Muscle layer of duodenum (tissue), 2 donors: ENCODE data around the gene RPUSD2.
A peak's percentile ranks its signal among the peaks of the same experiment; 100 is the strongest.

Experiments used
- H3K27ac ChIP-seq: one replicate; pipeline ENCODE4 v1.7.0; 2013; ENCODE audit warnings: mild to moderate bottlenecking, low read length
- H3K27me3 ChIP-seq: one replicate; pipeline ENCODE4 v1.7.0; 2013; ENCODE audit warnings: low read depth, mild to moderate bottlenecking, control low read depth, low read length
- H3K36me3 ChIP-seq, 2 donors: one replicate each; pipeline ENCODE4 v1.7.0; 2013; ENCODE audit warnings: low read length in 2 of 2, control low read depth in 1 of 2, mild to moderate bottlenecking in 1 of 2; ENCODE audit not compliant: insufficient read depth in 2 of 2, control insufficient read depth in 1 of 2
- H3K4me1 ChIP-seq, 2 donors: one replicate each; pipeline ENCODE4 v1.7.0; 2013; ENCODE audit warnings: low read length in 2 of 2, mild to moderate bottlenecking in 2 of 2, control low read depth in 1 of 2, moderate library complexity in 1 of 2; ENCODE audit not compliant: insufficient read depth in 2 of 2, control insufficient read depth in 1 of 2
- H3K4me3 ChIP-seq, 2 donors: one replicate each; pipeline ENCODE4 v1.7.0; 2013; ENCODE audit warnings: low read length in 2 of 2, low read depth in 1 of 2, mild to moderate bottlenecking in 1 of 2
- H3K9me3 ChIP-seq, 2 donors: one replicate each; pipeline ENCODE4 v1.7.0; 2013; ENCODE audit warnings: low read length in 2 of 2, control low read depth in 1 of 2, mild to moderate bottlenecking in 1 of 2; ENCODE audit not compliant: control insufficient read depth in 1 of 2
- donor health status: healthy.

RPUSD2 gene

DNA sequence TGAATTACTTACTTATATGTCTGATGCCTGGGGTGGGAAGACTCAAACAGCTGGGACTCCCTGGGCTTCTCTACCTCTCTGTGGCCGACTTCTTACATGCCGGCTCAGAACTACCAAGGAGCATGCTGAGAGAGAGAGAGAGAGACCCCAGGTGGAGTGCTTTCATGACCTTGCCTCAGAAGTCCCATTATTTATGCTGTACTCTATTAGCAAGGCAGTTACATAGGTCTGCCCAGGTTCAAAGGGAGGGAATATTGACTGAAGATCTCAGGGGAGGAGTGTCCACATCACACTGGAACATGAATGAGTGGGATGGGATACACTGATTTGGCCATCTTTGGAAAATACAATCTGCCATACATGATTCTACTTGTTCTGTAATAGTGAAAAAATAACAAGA lies 20.5 kb upstream of the RPUSD2 start:
- Histone ChIP-seq H3K27me3 (no peaks in the 10 kb centered on the region), H3K4me1 (peaks cover 0 to 6% of the 10 kb centered on the region in 2 donors), H3K27ac (no peak overlapping the region), H3K9me3 (no peaks in the 10 kb centered on the region), H3K4me3 (no peak overlapping the region), H3K36me3 (peaks cover 3 to 16% of the 10 kb centered on the region in 2 donors)

DNA sequence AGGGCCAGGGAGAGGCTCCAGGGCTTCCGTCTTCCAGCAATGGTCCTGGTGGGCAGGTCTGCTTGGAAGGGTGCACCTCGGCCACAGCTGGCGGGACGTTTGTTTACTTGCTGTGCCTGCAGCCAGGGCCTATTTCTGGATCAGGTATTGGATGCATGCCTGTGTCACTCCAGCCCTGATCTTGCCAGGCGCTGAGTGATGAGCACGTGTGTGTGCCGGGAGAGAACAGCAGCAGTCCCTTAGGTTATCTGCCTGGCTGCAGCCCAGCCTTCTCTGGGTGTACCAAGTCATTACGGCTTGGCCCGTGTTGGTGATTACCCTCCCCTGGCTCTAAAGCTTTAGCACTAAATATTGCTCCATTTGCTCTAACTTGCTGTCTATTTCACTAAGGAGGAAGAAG lies 19.2 kb upstream of the RPUSD2 start:
- Histone ChIP-seq H3K36me3 (peaks cover 4 to 22% of the 10 kb centered on the region in 2 donors), H3K9me3 (no peaks in the 10 kb centered on the region), H3K27me3 (no peaks in the 10 kb centered on the region), H3K27ac (no peak overlapping the region), H3K4me3 (no peak overlapping the region), H3K4me1 (peaks cover 0 to 6% of the 10 kb centered on the region in 2 donors)

GRCh38 chr15:40550341-40551037 lies 18.6 kb upstream of the RPUSD2 start:
- peaks cover 0 to 6% of the 10 kb centered on the region in 2 donors for H3K4me1 ChIP-seq

GRCh38 chr15:40554161-40554525 lies 15.0 kb upstream of the RPUSD2 start:
- Histone ChIP-seq H3K4me1 (peaks cover 0 to 6% of the 10 kb centered on the region in 2 donors), H3K27ac (no peak overlapping the region), H3K9me3 (no peaks in the 10 kb centered on the region), H3K36me3 (peaks cover 20 to 21% of the 10 kb centered on the region in 2 donors), H3K4me3 (no peak overlapping the region), H3K27me3 (no peaks in the 10 kb centered on the region)

More at GRCh38 chr15:40550341-40551037, 18.6 kb upstream of the RPUSD2 start:
- Histone ChIP-seq H3K9me3 (no peaks in the 10 kb centered on the region), H3K4me3 (no peak overlapping the region), H3K36me3 (peaks cover 10 to 22% of the 10 kb centered on the region in 2 donors), H3K27me3 (no peaks in the 10 kb centered on the region), H3K27ac (no peak overlapping the region)

DNA sequence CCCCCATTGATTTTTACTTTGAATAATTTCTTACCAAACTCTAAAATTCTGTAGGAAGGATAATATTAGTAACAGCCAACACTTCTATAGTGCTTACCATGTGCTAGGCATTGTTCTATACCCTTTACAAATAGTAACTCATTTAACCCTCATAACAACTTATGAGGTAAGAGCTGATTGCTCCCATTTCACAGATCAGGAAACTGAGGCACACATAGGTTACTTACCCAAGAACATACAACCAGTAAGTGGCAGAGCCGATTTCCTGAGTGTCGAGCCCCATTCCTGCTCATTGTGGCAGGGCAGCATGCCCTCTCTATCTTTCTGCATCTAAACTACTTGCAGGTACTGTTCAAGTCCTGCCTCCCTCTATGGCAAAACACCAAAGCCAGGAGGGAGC lies 13.2 kb upstream of the RPUSD2 start:
- no peaks in the 10 kb centered on the region for H3K4me1 ChIP-seq
- H3K27ac ChIP-seq: no peak overlapping the region
- H3K9me3 ChIP-seq: no peaks in the 10 kb centered on the region
- H3K4me3 ChIP-seq: no peak overlapping the region
- H3K27me3 ChIP-seq: no peaks in the 10 kb centered on the region
- peaks cover 20 to 21% of the 10 kb centered on the region in 2 donors for H3K36me3 ChIP-seq

DNA sequence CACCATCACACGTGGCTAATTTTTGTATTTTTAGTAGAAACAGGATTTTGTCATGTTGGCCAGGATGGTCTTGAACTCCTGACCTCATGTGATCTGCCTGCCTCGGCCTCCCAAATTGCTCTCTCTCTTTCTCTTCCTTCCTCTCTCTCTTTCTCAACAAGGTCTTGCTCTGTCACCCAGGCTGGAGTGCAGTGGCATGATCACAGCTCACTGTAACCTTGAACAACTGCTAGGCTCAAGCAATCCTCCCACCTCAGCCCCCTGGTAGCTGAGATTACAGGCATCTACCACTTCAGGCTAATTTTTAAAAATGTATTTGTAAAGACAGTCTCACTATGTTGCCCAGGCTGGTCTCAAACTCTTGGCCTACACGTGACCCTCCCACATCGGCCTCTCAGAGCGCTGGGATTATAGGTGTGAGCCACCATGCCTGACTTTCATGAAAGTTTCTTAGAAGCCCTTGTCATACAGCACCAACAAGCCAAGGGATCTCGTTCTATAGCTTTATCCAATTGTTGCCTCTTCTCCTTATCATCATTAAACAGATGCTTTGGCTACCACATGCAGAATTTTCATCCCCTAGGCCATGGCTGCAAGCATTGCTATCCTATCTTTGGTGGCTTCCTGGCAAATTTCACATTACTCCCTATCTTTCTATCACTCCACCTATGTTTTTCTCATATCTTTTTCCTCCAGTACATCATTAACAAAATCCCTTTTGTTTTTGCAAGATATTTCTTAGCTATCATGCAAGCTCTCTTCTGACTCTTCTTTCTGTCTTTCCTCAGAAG lies 10.0 kb upstream of the RPUSD2 start:
- Histone ChIP-seq H3K4me3 (no peak overlapping the region), H3K4me1 (peaks cover 0 to 9% of the 10 kb centered on the region in 2 donors), H3K27me3 (no peaks in the 10 kb centered on the region)

DNA sequence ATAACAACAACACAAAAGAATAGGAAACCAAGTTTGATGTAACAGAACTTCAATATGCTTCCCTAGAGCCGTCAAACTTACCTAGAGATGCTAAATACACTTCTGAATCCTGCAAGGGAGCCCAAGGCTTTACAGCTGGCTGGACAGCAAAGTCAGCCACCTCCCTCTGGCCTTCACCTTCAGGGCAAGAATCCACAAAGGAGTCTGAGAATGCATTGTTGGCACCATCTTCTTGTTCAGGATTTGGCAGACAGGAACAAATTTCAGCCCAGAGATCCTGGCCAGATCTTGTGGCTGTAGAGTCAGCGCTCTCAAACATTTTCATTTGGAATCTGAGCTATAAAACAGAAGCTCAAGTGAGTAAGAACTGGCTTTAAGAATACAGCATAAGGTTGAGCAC lies 6.4 kb upstream of the RPUSD2 start:
- Histone ChIP-seq H3K27ac (no peak overlapping the region), H3K4me3 (no peak overlapping the region)

More for the DNA sequence above, 10.0 kb upstream of the RPUSD2 start:
- Histone ChIP-seq H3K9me3 (no peaks in the 10 kb centered on the region), H3K36me3 (peaks cover 10 to 20% of the 10 kb centered on the region in 2 donors), H3K27ac (no peak overlapping the region)

DNA sequence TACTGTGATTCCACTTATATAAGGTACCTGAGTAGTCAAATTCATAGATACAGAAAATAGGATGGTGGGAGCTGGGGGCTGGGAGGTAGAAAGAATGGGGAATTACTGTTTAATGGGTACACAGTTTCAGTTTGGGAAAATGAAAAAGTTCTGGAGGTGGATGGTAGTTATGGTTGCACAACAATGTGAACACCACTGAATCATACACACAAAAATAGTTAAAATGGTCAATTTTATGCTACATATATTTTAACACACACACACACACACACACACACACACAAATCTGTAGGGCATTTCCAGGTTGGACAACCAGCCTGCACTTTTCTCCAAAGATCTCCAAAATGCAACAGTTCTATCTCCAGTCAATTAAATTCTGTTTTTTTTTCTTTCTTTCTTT lies 5.7 kb upstream of the RPUSD2 start:
- Histone ChIP-seq H3K4me3 (no peak overlapping the region), H3K4me1 (peaks cover 0 to 11% of the 10 kb centered on the region in 2 donors), H3K9me3 (no peaks in the 10 kb centered on the region), H3K36me3 (peaks cover 0 to 7% of the 10 kb centered on the region in 2 donors), H3K27me3 (no peaks in the 10 kb centered on the region), H3K27ac (no peak overlapping the region)

More for the DNA sequence above, 6.4 kb upstream of the RPUSD2 start:
- peaks cover 0 to 11% of the 10 kb centered on the region in 2 donors for H3K4me1 ChIP-seq
- H3K27me3 ChIP-seq: no peaks in the 10 kb centered on the region
- H3K9me3 ChIP-seq: no peaks in the 10 kb centered on the region
- H3K36me3 ChIP-seq: peaks cover 0 to 7% of the 10 kb centered on the region in 2 donors

- H3K27me3 ChIP-seq: no peaks in the 10 kb centered on the region
- peak within 1 kb of the TSS; percentile 93 for H3K27ac ChIP-seq
- H3K4me3 ChIP-seq: peak within 1 kb of the TSS; percentile 73 to 80
- H3K4me1 ChIP-seq: peaks cover 2 to 16% of the 10 kb centered on the region in 2 donors
- no peaks in the 10 kb centered on the region for H3K9me3 ChIP-seq
- peaks cover 0 to 7% of the 10 kb centered on the region in 2 donors for H3K36me3 ChIP-seq
These were observed 4.3 kb upstream of the RPUSD2 start, which contains the start of gene CCDC32 for GRCh38 chr15:40564591-40565332. CCDC32 (minus strand) TSS chr15:40565042; CDS start chr15:40563015, 2,027 bp downstream.

DNA sequence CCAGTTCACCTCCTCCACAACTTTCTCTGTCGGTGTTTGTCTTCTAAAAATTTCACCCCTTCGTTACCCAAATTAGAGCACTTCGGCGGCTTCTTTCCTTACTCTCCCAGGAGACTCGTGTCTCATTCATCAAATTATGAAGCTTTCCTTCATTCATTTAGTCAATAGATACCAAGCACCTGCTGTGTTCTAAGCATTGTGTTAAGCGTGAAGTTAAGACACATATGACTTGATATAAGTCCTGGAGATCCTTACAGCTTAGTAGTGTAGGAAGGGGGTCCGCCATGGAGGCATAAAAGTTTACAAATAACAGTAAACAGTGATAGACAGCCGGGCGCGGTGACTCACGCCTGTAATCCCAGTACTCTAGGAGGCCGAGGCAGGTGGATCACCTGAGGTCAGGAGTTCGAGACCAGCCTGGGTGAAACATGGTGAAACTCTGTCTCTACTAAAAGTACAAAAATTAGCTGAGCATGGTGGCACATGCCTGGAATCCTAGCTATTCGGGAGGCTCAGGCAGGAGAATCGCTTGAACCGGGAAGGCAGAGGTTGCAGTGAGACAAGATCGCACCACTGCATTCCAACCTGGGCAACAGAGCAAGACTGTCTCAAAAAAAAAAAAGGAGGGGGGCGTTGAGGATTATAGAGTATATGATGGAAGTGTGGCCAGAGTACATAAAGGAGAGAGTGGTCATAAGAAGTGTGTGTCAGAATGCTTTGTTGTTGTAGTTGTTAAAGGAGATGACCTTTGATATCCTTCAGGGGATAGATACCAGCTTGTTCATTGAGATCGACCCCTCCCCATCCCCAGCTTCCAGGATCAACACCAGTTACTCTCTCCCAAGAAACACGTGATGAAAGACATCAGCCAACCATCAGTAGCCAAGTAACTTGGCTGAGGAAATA lies 3.5 kb upstream of the RPUSD2 start:
- Histone ChIP-seq H3K36me3 (peaks cover 0 to 7% of the 10 kb centered on the region in 2 donors), H3K9me3 (no peaks in the 10 kb centered on the region), H3K4me3 (peak overlapping the region; percentile 73 to 80), H3K27ac (peak overlapping the region; percentile 93), H3K27me3 (no peaks in the 10 kb centered on the region), H3K4me1 (peaks cover 10 to 24% of the 10 kb centered on the region in 2 donors)
